Uterus (tissue), 4 donors: Measurements from ENCODE around the gene E2F2. TPM values are rescaled to one million over a fixed set of nuclear protein-coding genes. Genes with fewer than 3 reads are reported as not detected.

Experiments
- DNase-seq, 2 donors: peaks; one replicate each; pipeline ENCODE4 v3.0.0-alpha.2; 2019 to 2020
- H3K27ac ChIP-seq, 2 donors: fragments of 200-600 bp; sonication (generic); 1 replicate in 1 of 2; 2 replicates in 1 of 2; pipeline ENCODE4 v1.5.1; 2016 to 2018
- H3K27me3 ChIP-seq, 2 donors: fragments of 200-600 bp; sonication (generic); one replicate each; pipeline ENCODE4 v1.5.1; 2018 to 2019; ENCODE audit warnings: control low read depth in 1 of 2
- H3K36me3 ChIP-seq, 2 donors: fragments of 200-600 bp; sonication (generic); one replicate each; pipeline ENCODE4 v1.5.1; 2019; ENCODE audit warnings: control low read depth in 1 of 2
- H3K4me1 ChIP-seq, 2 donors: fragments of 200-600 bp; sonication (generic); one replicate each; pipeline ENCODE4 v1.5.1; 2018 to 2019; ENCODE audit warnings: control low read depth in 1 of 2
- H3K4me3 ChIP-seq, 2 donors: fragments of 200-600 bp; sonication (generic); 1 replicate in 1 of 2; 2 replicates in 1 of 2; pipeline ENCODE4 v1.5.1; 2018 to 2019; ENCODE audit warnings: mild to moderate bottlenecking in 1 of 2
- H3K9me3 ChIP-seq, 2 donors: fragments of 200-600 bp; sonication (generic); one replicate each; pipeline ENCODE4 v1.5.1; 2019; ENCODE audit warnings: control low read depth in 1 of 2
- CTCF ChIP-seq, 4 experiments: fragments of 200-600 bp in 2 of 4; fragments of 450-650 bp in 2 of 4; sonication (generic) in 2 of 4; IDR thresholded peaks; one replicate each; pipeline ENCODE4 v1.5.1; 2016 to 2019; ENCODE audit warnings: antibody characterized with exemption in 4 of 4, mild to moderate bottlenecking in 2 of 4, moderate library complexity in 1 of 4
- POLR2A ChIP-seq, 2 donors: fragments of 450-650 bp; IDR thresholded peaks; one replicate each; pipeline ENCODE4 v1.6.1; 2016; ENCODE audit warnings: antibody characterized with exemption in 2 of 2, mild to moderate bottlenecking in 1 of 2, moderate library complexity in 1 of 2
- intact Hi-C: fragments of 100-400 bp; cut with DNase I; formaldehyde crosslinking; loops from one replicate; pipeline ENCODE4 v1.15.1; 2023; ENCODE audit warnings: low total_unique reads
- total RNA-seq, 4 donors: library from RNA; depleted of rRNA in 3 of 4; stranded (reverse); fragments of >200 nt in 3 of 4; gene quantifications; one replicate each; pipeline versions ENCODE4 v1.1.0 to v1.2.4, GENCODE V29; 2014 to 2023
- donor health status: DM: yes; HTN: yes; CAD: no.

The E2F2 gene
- total RNA-seq, 4 donors from 2014 or later, result 0.12 to 4.4 TPM; not detected in 2

- TF ChIP-seq CTCF (IDR thresholded peaks at IDR 0.05), result no peak
- TF ChIP-seq POLR2A (IDR thresholded peaks at IDR 0.05), result no peak
- no peaks in the 10 kb centered on the region for H3K27me3 ChIP-seq
- no peak for DNase-seq
- H3K4me3 ChIP-seq, result peak overlapping the region; percentile 71 to 96
- no peaks in the 10 kb centered on the region for H3K9me3 ChIP-seq
- H3K36me3 ChIP-seq, result no peaks in the 10 kb centered on the region
- H3K4me1 ChIP-seq, result no peaks in the 10 kb centered on the region
- H3K27ac ChIP-seq, result peak overlapping the region; percentile 92 to 97
- intact Hi-C loops, result no loop called here
Measured at GRCh38 chr1:23485002-23485332, 46.1 kb downstream of the E2F2 start.

- Histone ChIP-seq H3K27me3 (no peaks in the 10 kb centered on the region), H3K9me3 (no peaks in the 10 kb centered on the region), H3K27ac (peak overlapping the region; percentile 92 to 97), H3K4me1 (no peaks in the 10 kb centered on the region), H3K36me3 (no peaks in the 10 kb centered on the region), H3K4me3 (peak overlapping the region; percentile 71 to 96)
- intact Hi-C loops, result loop anchor here (5.0 kb wide), 1 partner anchor 62 kb away; the partner anchor contains the start of gene TCEA3
- peak; percentile 96 for DNase-seq
- TF ChIP-seq POLR2A (IDR thresholded peaks at IDR 0.05) (peak in 1 of 2 donors; percentile 3), CTCF (IDR thresholded peaks at IDR 0.05) (no peak)
Measured at GRCh38 chr1:23484253-23485001, 46.6 kb downstream of the E2F2 start.

- peak within 1 kb of the TSS; percentile 71 to 96 for H3K4me3 ChIP-seq
- no peaks in the 10 kb centered on the region for H3K9me3 ChIP-seq
- intact Hi-C loops, result loop anchor here (5.0 kb wide), 1 partner anchor 61 kb away; the partner anchor contains the start of gene TCEA3
- TF ChIP-seq POLR2A (IDR thresholded peaks at IDR 0.05), result peak in 1 of 2 donors; percentile 68
- peak in 3 of 4 experiments; percentile 10 to 54 (median 13) for TF ChIP-seq CTCF (IDR thresholded peaks at IDR 0.05)
- no peaks in the 10 kb centered on the region for H3K4me1 ChIP-seq
- peak within 1 kb of the TSS; percentile 92 to 97 for H3K27ac ChIP-seq
- no peaks in the 10 kb centered on the region for H3K27me3 ChIP-seq
- DNase-seq, result peak; percentile 57 to 72
- H3K36me3 ChIP-seq, result no peaks in the 10 kb centered on the region
Measured at GRCh38 chr1:23483321-23484252, 47.4 kb downstream of the E2F2 start, which contains the start of gene ASAP3. TSS of gene ASAP3 (minus strand) at chr1:23484179. CDS start at chr1:23484133, 46 bp downstream.

- intact Hi-C loops, result loop anchor here (5.0 kb wide), 1 partner anchor 60 kb away; the partner anchor contains the start of gene TCEA3
- H3K9me3 ChIP-seq, result no peaks in the 10 kb centered on the region
- no peaks in the 10 kb centered on the region for H3K27me3 ChIP-seq
- no peak overlapping the region for H3K4me3 ChIP-seq
- H3K27ac ChIP-seq, result no peak overlapping the region
- H3K36me3 ChIP-seq, result no peaks in the 10 kb centered on the region
- no peak for TF ChIP-seq CTCF (IDR thresholded peaks at IDR 0.05)
- no peak for TF ChIP-seq POLR2A (IDR thresholded peaks at IDR 0.05)
- H3K4me1 ChIP-seq, result no peaks in the 10 kb centered on the region
- DNase-seq, result no peak
Measured at GRCh38 chr1:23481904-23482303, 49.1 kb downstream of the E2F2 start.
